AG10803 (cell line): ENCODE results near the gene CNTNAP2.

ENCODE experiments used
- DNase-seq: peaks from one replicate; pipeline ENCODE4 v3.0.0; 2010; ENCODE audit warnings: low read depth
- H3K4me3 ChIP-seq: 2 replicates; pipeline ENCODE4 v1.5.1; 2011; ENCODE audit warnings: mild to moderate bottlenecking, low read length, control low read depth
- TF ChIP-seq, protein P1 (sequence below): conservative IDR thresholded peaks from 2 replicates; pipeline ENCODE4 v1.5.1; 2011; ENCODE audit warnings: mild to moderate bottlenecking, low read length, control low read depth, inconsistent platforms

Gene CNTNAP2

DNA sequence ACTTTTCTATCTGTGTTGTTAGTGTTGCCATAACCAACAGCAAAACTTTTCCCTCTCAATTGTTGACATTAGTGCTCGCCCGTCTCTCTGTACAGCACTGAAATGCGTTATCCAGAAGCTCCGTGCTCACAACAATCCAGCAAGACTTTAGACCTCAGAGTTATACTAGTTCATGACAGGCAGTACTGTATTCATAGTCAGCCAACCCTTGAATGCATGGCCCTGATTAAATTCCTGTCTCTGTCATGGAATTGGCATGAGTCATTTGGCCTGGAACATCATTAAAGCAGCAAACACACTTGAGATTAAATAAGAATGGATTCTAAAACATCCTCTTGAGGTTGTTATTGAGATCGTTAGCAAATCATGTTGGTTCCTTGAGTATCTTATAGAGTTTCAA lies 2068.4 kb downstream of the CNTNAP2 start:
- H3K4me3 ChIP-seq, result no peak overlapping the region
- TF ChIP-seq, protein P1, sequence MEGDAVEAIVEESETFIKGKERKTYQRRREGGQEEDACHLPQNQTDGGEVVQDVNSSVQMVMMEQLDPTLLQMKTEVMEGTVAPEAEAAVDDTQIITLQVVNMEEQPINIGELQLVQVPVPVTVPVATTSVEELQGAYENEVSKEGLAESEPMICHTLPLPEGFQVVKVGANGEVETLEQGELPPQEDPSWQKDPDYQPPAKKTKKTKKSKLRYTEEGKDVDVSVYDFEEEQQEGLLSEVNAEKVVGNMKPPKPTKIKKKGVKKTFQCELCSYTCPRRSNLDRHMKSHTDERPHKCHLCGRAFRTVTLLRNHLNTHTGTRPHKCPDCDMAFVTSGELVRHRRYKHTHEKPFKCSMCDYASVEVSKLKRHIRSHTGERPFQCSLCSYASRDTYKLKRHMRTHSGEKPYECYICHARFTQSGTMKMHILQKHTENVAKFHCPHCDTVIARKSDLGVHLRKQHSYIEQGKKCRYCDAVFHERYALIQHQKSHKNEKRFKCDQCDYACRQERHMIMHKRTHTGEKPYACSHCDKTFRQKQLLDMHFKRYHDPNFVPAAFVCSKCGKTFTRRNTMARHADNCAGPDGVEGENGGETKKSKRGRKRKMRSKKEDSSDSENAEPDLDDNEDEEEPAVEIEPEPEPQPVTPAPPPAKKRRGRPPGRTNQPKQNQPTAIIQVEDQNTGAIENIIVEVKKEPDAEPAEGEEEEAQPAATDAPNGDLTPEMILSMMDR, result no peak
- DNase-seq, result peak; percentile 39

DNA sequence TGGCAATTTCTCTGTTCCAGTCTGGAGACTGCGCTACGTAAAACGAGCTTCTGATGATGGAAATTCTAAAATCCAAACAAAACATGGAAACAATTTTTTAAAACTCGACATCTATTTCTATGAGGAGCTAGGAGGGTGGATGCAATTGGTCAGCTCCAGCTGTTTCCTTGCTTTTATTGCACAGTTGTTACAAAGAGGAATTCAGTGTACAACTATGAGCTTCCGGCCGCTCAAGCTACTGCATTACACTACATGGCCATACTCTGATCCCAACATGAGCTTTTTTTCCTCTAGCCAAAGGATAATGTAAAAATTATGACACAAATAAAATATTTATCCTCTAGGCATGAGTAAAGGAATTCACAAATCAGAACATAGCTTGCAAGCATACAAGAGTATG lies 2070.9 kb downstream of the CNTNAP2 start:
- H3K4me3 ChIP-seq, result no peak overlapping the region
- TF ChIP-seq, protein P1, result no peak
- DNase-seq, result no peak

DNA sequence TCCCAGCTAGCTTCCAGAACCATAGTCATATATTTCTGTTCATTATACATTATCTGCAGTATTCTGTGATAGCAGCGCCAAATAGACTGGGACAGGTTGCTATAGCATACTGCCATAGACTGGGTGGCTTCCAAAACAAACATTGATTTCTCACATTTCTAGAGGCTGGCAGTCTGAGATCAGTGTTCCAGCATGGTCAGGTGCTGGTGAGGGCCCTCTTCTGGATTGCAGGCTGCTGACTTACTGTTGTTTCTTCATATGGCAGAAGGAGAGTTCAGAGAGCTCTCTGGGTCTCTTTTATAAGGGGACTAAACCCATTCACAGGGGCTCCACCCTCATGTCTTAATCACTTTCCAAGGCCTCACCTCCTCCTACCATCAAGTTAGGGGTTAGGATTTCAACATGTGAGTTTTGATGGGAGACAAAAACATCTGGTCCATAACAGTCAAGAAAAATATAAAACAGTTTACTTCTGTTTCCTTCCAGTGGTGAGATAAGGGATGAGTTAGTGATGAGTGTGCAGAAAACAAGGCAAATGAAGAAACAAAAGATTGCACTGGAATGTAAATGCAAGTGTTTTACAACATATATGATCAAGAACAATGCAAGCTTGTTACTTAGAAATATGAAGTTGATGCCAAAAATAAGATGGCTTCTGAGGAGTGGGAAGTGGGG lies 2074.9 kb downstream of the CNTNAP2 start:
- DNase-seq, result no peak
- no peak overlapping the region for H3K4me3 ChIP-seq
- TF ChIP-seq, protein P1, result no peak

DNA sequence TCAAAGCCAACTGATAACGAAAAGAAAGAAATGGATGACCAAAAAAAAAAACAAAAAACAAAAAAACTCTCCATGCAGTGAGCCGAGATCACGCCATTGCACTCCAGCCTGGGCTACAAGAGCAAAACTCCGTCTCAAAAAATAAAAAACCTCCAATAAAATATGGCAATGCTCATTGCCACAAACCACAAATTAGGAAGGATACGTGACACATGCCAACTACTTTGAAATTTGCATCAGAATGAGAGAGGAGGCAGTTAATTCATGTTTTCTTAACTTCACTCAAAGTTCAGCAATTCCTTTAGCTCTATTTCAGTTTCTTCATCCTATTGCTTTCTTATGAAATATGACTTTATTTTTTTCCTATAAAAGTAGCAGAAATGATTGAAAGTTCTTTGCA lies 2075.9 kb downstream of the CNTNAP2 start:
- TF ChIP-seq, protein P1, result no peak
- H3K4me3 ChIP-seq, result no peak overlapping the region
- DNase-seq, result no peak

DNA sequence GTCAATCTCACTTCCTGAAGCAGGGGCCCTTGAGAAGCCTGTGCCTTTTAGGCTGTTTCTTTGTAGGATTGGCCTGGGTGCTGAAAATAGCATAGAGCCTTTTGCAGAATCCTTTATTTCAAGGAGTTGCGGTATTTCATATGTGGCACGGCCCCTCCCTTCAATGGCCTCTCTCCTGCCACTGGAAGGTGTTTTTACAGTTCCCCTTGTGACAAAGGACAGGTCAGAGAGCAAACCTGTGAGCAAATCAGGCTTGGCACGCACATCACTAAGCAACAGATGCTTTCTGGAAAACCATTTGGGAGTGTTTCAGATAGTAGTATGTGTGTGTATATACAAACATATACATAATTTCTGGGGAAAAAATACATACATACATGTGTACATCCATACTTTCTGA lies 2085.4 kb downstream of the CNTNAP2 start:
- TF ChIP-seq, protein P1, result no peak
- no peak overlapping the region for H3K4me3 ChIP-seq
- DNase-seq, result no peak

DNA sequence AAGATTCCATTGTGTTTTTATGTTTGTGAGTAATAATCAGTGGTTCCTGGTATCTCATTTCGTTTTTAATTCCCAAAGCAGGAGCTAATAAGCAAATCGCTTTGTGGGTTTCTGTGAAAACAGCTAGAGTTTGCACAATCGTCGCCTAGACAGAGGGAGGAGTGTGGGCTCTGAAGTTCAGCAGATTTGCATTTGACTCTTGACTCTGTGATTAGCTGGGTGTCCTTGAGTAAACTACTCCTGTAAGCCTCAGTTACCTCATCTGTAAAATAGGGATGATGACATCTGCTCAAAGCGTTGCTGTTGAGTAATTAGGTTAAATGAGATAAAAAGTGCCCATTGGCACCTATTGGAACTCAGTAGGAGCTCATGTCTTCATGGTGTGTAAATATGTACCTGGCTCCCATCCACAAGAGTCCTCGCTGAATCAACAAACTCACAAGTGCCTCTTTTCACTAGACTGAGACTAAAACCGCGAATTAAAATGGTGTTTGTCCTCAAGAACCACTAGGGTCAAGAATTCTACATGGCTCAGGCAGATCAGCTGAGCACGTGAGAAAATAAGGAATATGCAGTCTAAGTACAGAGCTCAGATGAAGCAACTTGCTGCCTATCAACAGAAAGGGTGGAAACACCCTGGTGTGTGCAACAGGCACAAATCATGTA lies 2088.2 kb downstream of the CNTNAP2 start:
- DNase-seq, result no peak
- H3K4me3 ChIP-seq, result no peak overlapping the region
- TF ChIP-seq, protein P1, result no peak

DNA sequence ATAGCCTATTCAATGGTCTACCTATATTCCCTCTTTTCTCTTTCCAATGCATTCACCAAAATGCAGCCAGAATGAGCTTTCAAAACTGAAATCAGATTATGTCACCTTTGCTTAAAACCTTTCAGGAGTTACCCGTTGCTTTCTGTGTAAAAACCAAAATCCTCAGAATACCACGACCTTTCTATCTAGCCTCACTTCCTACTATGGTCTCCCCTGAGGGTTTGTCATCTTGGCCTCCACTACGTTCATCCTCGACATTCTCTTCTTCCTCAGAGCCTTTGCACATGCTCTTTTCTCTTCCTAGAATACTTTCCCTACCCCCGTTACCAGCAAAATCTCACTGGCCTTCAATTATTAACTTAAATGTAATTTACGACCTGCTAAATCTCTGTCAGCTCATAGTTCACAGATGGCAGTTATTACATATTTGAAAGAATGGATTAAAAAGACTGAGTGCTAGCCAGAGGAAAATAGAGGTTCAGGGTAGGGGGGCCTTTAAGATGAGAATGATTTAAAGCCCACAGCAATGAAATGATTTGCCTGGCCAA lies 2093.1 kb downstream of the CNTNAP2 start:
- no peak overlapping the region for H3K4me3 ChIP-seq
- no peak for DNase-seq
- TF ChIP-seq, protein P1, result no peak
